ENCODE results near the gene SLC15A1. TPM values are rescaled to one million over a fixed set of nuclear protein-coding genes. Genes with fewer than 3 reads are reported as not detected.
A peak's percentile ranks its signal among the peaks of the same experiment; 100 is the strongest.
"Not testable (repeated sequence)": the region's sequence is repeated elsewhere in the genome, so short reads cannot be mapped to it uniquely, and the experiment has no call there.

Gene SLC15A1
- total and polyA plus RNA-seq, 10 donors: 0.03 TPM; not detected in 8

DNA sequence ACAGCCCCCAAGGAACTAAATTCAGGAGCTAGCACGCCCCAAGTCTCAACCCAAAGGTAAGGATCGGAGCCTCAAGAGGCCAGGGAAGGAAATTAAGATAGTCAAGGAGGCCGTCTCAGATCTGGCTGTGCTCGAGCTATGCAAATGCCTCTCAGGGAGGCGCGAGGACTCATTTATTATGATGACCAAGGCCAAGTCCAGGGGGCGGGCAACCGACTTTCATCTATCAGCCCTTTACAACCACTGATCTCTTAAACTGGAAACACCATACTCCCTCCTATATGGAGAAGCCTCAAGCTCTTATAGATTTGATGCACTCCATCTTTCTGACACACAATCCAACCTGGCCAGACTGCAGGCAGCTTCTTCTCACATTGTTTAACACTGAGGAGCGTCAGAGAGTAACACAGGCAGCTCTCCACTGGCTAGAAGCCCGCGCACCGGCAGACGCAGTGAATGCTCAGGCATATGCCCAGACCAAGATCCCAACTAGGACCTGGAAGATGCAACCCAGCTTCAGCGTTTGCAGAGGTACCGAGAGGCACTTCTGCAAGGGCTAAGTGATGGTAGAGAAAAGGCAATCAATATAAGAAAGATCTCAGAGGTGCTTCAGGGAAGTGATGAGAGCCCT is 9.6 kb upstream of the SLC15A1 start:
- Histone ChIP-seq H3K36me3 (no peaks in the 10 kb centered on the region), H3K4me1 (no peaks in the 10 kb centered on the region), H3K4me3 (peak overlapping the region in 2 of 8 donors; percentile 25 to 49), H3K9me3 (peaks cover 0 to 16% (median 13%) of the 10 kb centered on the region in 8 donors), H3K27ac (no peak overlapping the region), H3K27me3 (replicated peaks in 1 of 7) (peaks cover 0 to 17% (median 0%) of the 10 kb centered on the region in 7 donors)
- no peak for DNase-seq
- TF ChIP-seq, protein P1, sequence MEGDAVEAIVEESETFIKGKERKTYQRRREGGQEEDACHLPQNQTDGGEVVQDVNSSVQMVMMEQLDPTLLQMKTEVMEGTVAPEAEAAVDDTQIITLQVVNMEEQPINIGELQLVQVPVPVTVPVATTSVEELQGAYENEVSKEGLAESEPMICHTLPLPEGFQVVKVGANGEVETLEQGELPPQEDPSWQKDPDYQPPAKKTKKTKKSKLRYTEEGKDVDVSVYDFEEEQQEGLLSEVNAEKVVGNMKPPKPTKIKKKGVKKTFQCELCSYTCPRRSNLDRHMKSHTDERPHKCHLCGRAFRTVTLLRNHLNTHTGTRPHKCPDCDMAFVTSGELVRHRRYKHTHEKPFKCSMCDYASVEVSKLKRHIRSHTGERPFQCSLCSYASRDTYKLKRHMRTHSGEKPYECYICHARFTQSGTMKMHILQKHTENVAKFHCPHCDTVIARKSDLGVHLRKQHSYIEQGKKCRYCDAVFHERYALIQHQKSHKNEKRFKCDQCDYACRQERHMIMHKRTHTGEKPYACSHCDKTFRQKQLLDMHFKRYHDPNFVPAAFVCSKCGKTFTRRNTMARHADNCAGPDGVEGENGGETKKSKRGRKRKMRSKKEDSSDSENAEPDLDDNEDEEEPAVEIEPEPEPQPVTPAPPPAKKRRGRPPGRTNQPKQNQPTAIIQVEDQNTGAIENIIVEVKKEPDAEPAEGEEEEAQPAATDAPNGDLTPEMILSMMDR (IDR thresholded peaks at IDR 0.05 in 8 of 11, conservative IDR thresholded peaks at IDR 0.05 in 3 of 11): no peak
- no peak for TF ChIP-seq POLR2AphosphoS5 (IDR thresholded peaks at IDR 0.05)
- no peak for TF ChIP-seq POLR2A (IDR thresholded peaks at IDR 0.05)
- 75 to 85% (median 81%) methylated on average over 15 of the region's 15 CpGs for WGBS, 5 donors
- intact Hi-C loops (cut with DNase I; ENCODE audit: low total_unique reads): no loop called here

DNA sequence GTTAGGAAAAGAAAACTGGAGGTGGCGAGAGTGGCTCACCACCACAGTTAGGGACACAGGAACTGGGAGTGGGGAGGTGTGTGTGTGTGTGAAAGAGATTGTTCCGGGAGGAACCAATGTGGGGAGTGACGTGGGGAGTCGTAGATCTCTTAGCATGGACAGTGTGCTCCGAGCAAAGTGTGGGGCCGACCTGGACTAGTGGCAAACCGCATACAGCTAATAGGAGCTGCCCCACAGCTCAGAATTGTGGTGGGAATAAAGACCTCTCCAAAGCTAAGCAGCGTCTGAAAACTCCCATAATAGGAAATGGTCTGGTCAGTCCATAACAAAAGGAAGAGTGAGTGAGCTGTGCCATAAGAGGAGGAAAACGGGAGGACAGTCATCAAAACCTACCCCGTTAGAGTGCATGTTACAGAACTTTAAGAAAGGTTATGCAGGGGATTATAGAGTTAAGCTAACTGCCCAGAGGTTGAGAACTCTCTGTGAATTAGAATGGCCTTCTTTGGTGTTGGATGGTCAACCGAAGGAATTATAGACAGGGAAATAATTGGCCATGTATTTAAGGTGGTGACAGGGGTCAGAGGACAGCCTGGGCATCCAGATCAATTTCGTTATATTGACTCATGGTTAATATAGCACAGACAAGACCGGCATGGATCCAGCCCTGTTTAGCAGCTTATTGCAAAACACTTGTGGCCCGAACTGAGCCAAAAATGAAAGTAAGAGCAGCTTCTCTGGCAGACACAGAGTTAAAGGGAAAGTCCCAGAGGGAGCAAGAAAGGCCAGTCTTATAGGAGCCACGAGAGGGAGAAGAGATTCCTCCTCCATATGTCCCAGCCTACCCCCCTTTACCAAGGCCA is 8.9 kb upstream of the SLC15A1 start:
- H3K36me3 ChIP-seq: no peaks in the 10 kb centered on the region
- no peak overlapping the region for H3K27ac ChIP-seq
- DNase-seq: no peak
- peak overlapping the region in 2 of 8 donors; percentile 25 to 49 for H3K4me3 ChIP-seq
- H3K4me1 ChIP-seq: no peaks in the 10 kb centered on the region
- 66 to 74% (median 72%) methylated on average over 15 of the region's 15 CpGs for WGBS, 5 donors
- intact Hi-C loops (cut with DNase I; ENCODE audit: low total_unique reads): no loop called here
- H3K9me3 ChIP-seq: peaks cover 0 to 16% (median 13%) of the 10 kb centered on the region in 8 donors
- H3K27me3 ChIP-seq (replicated peaks in 1 of 7): peaks cover 0 to 12% (median 0%) of the 10 kb centered on the region in 7 donors
- TF ChIP-seq POLR2A (IDR thresholded peaks at IDR 0.05): no peak
- TF ChIP-seq POLR2AphosphoS5 (IDR thresholded peaks at IDR 0.05): no peak
- TF ChIP-seq, protein P1 (IDR thresholded peaks at IDR 0.05 in 8 of 11, conservative IDR thresholded peaks at IDR 0.05 in 3 of 11): no peak

DNA sequence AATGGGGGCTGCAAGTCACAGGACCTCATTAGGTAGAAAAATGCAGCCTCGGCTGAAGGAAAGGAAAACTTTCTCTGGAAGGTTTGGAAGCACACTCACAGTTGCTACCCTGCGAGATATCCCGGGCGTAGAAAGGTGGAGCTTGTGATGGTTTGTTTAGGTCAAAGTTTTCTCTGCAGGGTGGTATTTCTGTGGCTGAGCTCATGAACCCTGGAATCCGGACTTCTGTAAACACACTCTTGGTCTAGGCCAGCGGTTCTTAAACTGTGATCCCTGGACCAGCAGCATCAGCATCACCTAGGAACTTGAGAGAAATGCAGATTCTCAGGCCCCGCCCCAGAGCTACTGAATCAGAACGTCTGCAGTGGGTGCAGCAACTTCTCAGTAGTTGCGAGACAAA is 3.3 kb upstream of the SLC15A1 start:
- DNase-seq: no peak
- peaks cover 0 to 49% (median 27%) of the 10 kb centered on the region in 7 donors for H3K27me3 ChIP-seq (replicated peaks in 1 of 7)
- 79 to 89% (median 86%) methylated on average over 9 of the region's 9 CpGs for WGBS, 5 donors
- intact Hi-C loops (cut with DNase I; ENCODE audit: low total_unique reads): no loop called here
- TF ChIP-seq, protein P1 (IDR thresholded peaks at IDR 0.05 in 8 of 11, conservative IDR thresholded peaks at IDR 0.05 in 3 of 11): no peak
- TF ChIP-seq POLR2A (IDR thresholded peaks at IDR 0.05) (no peak), POLR2AphosphoS5 (IDR thresholded peaks at IDR 0.05) (no peak)
- H3K27ac ChIP-seq: no peak overlapping the region
- H3K36me3 ChIP-seq: no peaks in the 10 kb centered on the region
- H3K4me3 ChIP-seq: no peak overlapping the region
- H3K4me1 ChIP-seq: peaks cover 0 to 14% (median 12%) of the 10 kb centered on the region in 6 donors
- H3K9me3 ChIP-seq: peaks cover 0 to 32% (median 15%) of the 10 kb centered on the region in 8 donors

DNA sequence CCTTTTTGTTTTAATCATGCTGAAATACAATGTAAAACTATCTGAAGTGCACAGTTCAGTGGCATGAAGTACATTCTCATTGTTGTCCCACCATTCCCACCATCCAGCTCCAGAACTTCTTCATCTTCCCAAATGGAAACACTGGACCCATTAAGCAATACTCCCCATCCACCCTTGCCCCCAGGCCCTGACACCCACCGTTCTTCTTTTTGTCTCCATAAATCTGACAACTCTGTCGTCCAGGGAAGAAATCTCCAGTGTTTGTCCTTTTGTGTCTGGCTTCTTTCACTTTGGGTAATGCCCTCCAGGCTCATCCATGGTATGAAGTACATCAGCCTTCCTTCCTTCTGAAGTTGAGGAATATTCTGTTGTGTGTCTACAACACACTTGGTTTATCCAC is 2.6 kb upstream of the SLC15A1 start:
- H3K4me3 ChIP-seq: no peak overlapping the region
- WGBS, 5 donors: 70 to 84% (median 77%) methylated on average over 2 of the region's 2 CpGs
- H3K27ac ChIP-seq: no peak overlapping the region
- peaks cover 0 to 55% (median 27%) of the 10 kb centered on the region in 7 donors for H3K27me3 ChIP-seq (replicated peaks in 1 of 7)
- TF ChIP-seq, protein P1 (IDR thresholded peaks at IDR 0.05 in 8 of 11, conservative IDR thresholded peaks at IDR 0.05 in 3 of 11): no peak
- no peak for TF ChIP-seq POLR2A (IDR thresholded peaks at IDR 0.05)
- no peak for TF ChIP-seq POLR2AphosphoS5 (IDR thresholded peaks at IDR 0.05)
- H3K36me3 ChIP-seq: no peaks in the 10 kb centered on the region
- H3K4me1 ChIP-seq: peaks cover 0 to 14% (median 12%) of the 10 kb centered on the region in 6 donors
- intact Hi-C loops (cut with DNase I; ENCODE audit: low total_unique reads): no loop called here
- peaks cover 0 to 26% (median 9%) of the 10 kb centered on the region in 8 donors for H3K9me3 ChIP-seq
- DNase-seq: no peak

DNA sequence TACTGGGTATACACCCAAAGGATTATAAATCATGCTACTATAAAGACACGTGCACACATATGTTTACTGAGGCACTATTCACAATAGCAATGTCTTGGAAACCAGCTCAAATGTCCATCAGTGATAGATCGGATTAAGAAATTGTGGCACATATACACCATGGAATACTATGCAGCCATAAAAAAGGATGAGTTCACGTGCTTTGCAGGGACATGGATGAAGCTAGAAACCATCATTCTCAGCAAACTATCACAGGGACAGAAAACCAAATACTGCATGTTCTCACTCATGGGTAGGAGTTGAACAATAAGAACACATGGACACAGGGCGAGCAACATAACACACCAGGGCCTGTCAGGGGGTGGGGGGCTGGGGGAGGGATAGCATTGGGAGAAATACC is 2.0 kb upstream of the SLC15A1 start:
- WGBS, 5 donors: 85 to 99% (median 93%) methylated on average over 4 of the region's 4 CpGs
- DNase-seq; intact Hi-C loops (cut with DNase I; ENCODE audit: low total_unique reads); H3K36me3 ChIP-seq; H3K27ac ChIP-seq; H3K4me3 ChIP-seq: not testable (repeated sequence)
- Histone ChIP-seq H3K4me1 (peaks cover 0 to 14% (median 12%) of the 10 kb centered on the region in 6 donors), H3K27me3 (replicated peaks in 1 of 7) (peaks cover 0 to 62% (median 27%) of the 10 kb centered on the region in 7 donors), H3K9me3 (peaks cover 0 to 19% (median 4%) of the 10 kb centered on the region in 8 donors)
